Stomach (tissue), 9 donors: Measurements from ENCODE around the gene CELF2. TPM values are rescaled to one million over a fixed set of nuclear protein-coding genes. Genes with fewer than 3 reads are reported as not detected.

Experiments
- DNase-seq, 2 donors: peaks; one replicate each; pipeline versions ENCODE4 v3.0.0 to v3.0.0-alpha.2; 2013 to 2019
- H3K27ac ChIP-seq, 5 donors: fragments of 200-600 bp in 4 of 5; sonication (generic) in 4 of 5; one replicate each; pipeline ENCODE4 v1.5.1; 2013 to 2019; ENCODE audit warnings: mild to moderate bottlenecking in 1 of 5, moderate library complexity in 1 of 5
- H3K27me3 ChIP-seq, 3 donors: fragments of 200-600 bp; sonication (generic); one replicate each; pipeline ENCODE4 v1.5.1; 2017 to 2019; ENCODE audit warnings: mixed run types in 1 of 3
- H3K36me3 ChIP-seq, 4 donors: fragments of 200-600 bp; sonication (generic); 1 replicate in 3 of 4; 2 replicates in 1 of 4; pipeline ENCODE4 v1.5.1; 2016 to 2019
- H3K4me1 ChIP-seq, 4 donors: fragments of 200-600 bp; sonication (generic); one replicate each; pipeline ENCODE4 v1.5.1; 2016 to 2019
- H3K4me3 ChIP-seq, 4 donors: fragments of 200-600 bp; sonication (generic) in 3 of 4; one replicate each; pipeline ENCODE4 v1.5.1; 2016 to 2019; ENCODE audit warnings: mild to moderate bottlenecking in 1 of 4
- H3K9me3 ChIP-seq, 4 donors: fragments of 200-600 bp; sonication (generic); one replicate each; pipeline ENCODE4 v1.5.1; 2016 to 2019
- EP300 ChIP-seq: sonication (generic); formaldehyde crosslinking; IDR thresholded peaks from one replicate; pipeline ENCODE4 v1.6.1; 2017; ENCODE audit warnings: antibody characterized with exemption
- POLR2A ChIP-seq, 4 donors: fragments of 450-650 bp; IDR thresholded peaks; one replicate each; pipeline ENCODE4 v1.6.1; 2016; ENCODE audit warnings: antibody characterized with exemption in 4 of 4, control low read depth in 2 of 4, mild to moderate bottlenecking in 1 of 4, moderate library complexity in 1 of 4
- POLR2AphosphoS5 ChIP-seq, 3 donors: sonication (generic); formaldehyde crosslinking; IDR thresholded peaks; one replicate each; pipeline ENCODE4 v1.6.1; 2016; ENCODE audit warnings: antibody characterized with exemption in 3 of 3
- WGBS, 5 donors: extraction: QIAGEN DNeasy Blood & Tissue Kit in 3 of 5; methylation state at CpG; one replicate each; pipeline versions ENCODE4 v1.1.5 to v1.1.7; 2013 to 2018; 5-methylcytosine and 5-hydroxymethylcytosine counted together
- intact Hi-C: fragments of 100-400 bp; cut with DNase I; formaldehyde crosslinking; loops from one replicate; pipeline ENCODE4 v1.15.1; 2023; ENCODE audit warnings: low total_unique reads
- polyA plus RNA-seq, 3 donors: library from polyadenylated mRNA; stranded (reverse); fragments of 200-250 nt; gene quantifications; one replicate each; pipeline ENCODE4 v1.2.3, GENCODE V29; 2013
- total RNA-seq, 5 donors: library from RNA; depleted of rRNA; stranded (reverse); fragments of >200 nt; gene quantifications; one replicate each; pipeline versions ENCODE4 v1.1.0 to v1.2.3, GENCODE V29; 2014 to 2016
- TF ChIP-seq, protein P1 (sequence below), 7 experiments: fragments of 450-650 bp in 4 of 7; fragments of 200-600 bp in 3 of 7; sonication (generic) in 3 of 7; IDR thresholded peaks; one replicate each; pipeline ENCODE4 v1.5.1; 2016 to 2019; ENCODE audit warnings: antibody characterized with exemption in 7 of 7, control low read depth in 2 of 7, mild to moderate bottlenecking in 1 of 7
- donor health status: healthy with polysubstance abuse.
- donor health status: Bipolar disorder and iron deficiency.
- donor health status: healthy.

CELF2 gene
- total and polyA plus RNA-seq, 8 donors = 3.9 to 65.3 (median 36.1) TPM

DNA sequence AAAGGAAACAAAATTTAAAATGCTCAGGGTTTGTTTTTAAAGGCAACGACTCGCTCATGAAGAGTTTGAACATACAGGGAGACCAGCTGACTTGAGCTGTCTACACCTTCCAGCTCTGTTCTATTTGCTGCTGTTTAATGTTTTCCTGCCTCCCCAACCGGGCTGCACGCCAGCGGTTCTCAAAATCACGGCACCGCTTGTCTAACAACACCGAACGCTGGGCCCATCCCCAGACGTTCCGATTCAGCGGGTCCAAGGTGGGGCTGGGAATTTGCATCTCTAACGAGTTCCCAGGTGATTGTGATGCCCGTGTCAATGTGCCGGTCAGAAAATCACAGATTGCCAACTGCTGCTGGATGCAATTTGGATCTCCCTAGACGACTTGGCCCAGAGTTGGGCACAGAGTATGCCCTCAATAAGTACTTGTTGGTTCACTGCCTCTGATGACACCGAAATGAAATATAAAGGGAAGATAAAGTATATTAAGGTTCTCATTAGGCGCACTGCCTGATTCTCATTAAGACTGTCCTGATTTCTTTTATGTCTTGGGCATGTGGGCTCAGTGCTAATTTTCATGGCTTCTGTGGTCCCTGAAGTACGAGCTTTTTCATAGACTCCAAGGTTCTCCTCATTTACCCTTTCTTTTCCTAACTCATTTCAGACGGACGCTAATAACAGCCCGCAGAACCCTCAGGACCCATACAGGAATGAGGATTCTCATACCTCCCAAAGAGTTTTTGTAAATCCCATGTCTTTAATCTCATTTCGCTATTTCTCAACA lies 28.5 kb downstream of the CELF2 start:
- no peak for DNase-seq
- 84 to 90% (median 87%) methylated on average over 23 of the region's 23 CpGs for WGBS, 5 donors
- Histone ChIP-seq H3K4me3 (no peak overlapping the region), H3K27me3 (no peaks in the 10 kb centered on the region), H3K36me3 (peaks cover 0 to 6% (median 0%) of the 10 kb centered on the region in 4 donors), H3K9me3 (no peaks in the 10 kb centered on the region), H3K27ac (peak overlapping the region in 1 of 5 donors; percentile 39), H3K4me1 (peaks cover 0 to 44% (median 18%) of the 10 kb centered on the region in 4 donors)
- intact Hi-C loops = no loop called here
- TF ChIP-seq EP300 = no peak
- TF ChIP-seq, protein P1, sequence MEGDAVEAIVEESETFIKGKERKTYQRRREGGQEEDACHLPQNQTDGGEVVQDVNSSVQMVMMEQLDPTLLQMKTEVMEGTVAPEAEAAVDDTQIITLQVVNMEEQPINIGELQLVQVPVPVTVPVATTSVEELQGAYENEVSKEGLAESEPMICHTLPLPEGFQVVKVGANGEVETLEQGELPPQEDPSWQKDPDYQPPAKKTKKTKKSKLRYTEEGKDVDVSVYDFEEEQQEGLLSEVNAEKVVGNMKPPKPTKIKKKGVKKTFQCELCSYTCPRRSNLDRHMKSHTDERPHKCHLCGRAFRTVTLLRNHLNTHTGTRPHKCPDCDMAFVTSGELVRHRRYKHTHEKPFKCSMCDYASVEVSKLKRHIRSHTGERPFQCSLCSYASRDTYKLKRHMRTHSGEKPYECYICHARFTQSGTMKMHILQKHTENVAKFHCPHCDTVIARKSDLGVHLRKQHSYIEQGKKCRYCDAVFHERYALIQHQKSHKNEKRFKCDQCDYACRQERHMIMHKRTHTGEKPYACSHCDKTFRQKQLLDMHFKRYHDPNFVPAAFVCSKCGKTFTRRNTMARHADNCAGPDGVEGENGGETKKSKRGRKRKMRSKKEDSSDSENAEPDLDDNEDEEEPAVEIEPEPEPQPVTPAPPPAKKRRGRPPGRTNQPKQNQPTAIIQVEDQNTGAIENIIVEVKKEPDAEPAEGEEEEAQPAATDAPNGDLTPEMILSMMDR (IDR thresholded peaks at IDR 0.05) = no peak
- no peak for TF ChIP-seq POLR2A (IDR thresholded peaks at IDR 0.05)
- no peak for TF ChIP-seq POLR2AphosphoS5 (IDR thresholded peaks at IDR 0.05)

DNA sequence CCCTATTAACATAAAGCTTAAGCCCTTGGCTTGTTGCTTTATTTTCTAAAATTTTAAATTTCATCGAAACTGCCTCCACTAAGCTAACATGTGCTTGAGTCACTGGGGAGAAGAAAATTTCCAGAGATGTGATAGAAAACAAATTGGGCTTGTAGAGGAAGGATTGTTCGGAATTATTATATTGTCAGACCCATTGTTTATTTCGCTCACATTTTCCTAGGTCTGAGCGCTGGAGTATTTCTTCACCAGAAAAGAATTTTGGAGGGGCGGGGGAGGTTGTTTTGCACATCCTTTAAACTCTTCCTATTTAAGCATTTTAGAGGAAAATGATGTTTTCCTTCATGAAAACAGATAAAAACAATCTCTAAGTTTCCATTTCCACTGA lies 29.1 kb downstream of the CELF2 start:
- peaks cover 0 to 47% (median 18%) of the 10 kb centered on the region in 4 donors for H3K4me1 ChIP-seq
- H3K4me3 ChIP-seq = no peak overlapping the region
- no peak overlapping the region for H3K27ac ChIP-seq
- no peaks in the 10 kb centered on the region for H3K9me3 ChIP-seq
- WGBS, 5 donors = 79 to 92% (median 87%) methylated on average over 5 of the region's 5 CpGs
- TF ChIP-seq POLR2AphosphoS5 (IDR thresholded peaks at IDR 0.05) (no peak), EP300 (no peak), POLR2A (IDR thresholded peaks at IDR 0.05) (no peak)
- TF ChIP-seq, protein P1 (IDR thresholded peaks at IDR 0.05) = no peak
- peak in 1 of 2 donors; percentile 14 for DNase-seq
- no peaks in the 10 kb centered on the region for H3K27me3 ChIP-seq
- intact Hi-C loops = no loop called here
- H3K36me3 ChIP-seq = peaks cover 0 to 6% (median 0%) of the 10 kb centered on the region in 4 donors

DNA sequence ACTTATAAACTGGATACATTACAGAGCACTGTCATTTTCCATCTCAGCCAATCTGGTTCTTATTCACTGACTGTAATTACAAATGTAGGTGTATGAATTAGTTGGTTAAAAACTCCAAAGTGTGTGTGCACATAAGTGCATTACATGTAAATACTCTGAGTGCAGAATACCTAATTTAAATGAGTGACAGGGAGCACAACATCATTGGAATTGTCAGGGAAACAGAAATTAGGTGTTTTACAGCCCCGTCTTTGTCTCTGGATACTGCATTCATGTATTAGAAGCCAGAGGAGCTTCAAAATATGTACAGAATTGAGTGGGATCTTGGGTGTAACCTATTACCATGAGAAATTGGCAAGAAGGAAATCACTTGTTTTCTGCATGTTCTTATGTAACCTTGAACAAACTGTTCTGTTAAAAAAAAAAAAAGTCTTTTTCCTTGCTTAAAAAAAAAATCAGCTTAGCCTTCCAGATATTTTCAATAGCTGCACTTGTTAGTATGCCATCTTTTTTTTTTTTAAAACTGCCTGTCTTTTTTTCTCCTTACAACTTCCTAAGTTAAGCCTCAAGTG lies 31.1 kb downstream of the CELF2 start:
- Histone ChIP-seq H3K9me3 (no peaks in the 10 kb centered on the region), H3K27ac (peak overlapping the region in 1 of 5 donors; percentile 12), H3K27me3 (no peaks in the 10 kb centered on the region), H3K4me1 (peaks cover 0 to 47% (median 18%) of the 10 kb centered on the region in 4 donors), H3K4me3 (no peak overlapping the region), H3K36me3 (peaks cover 0 to 1% (median 0%) of the 10 kb centered on the region in 4 donors)
- intact Hi-C loops = no loop called here
- DNase-seq = peak in 1 of 2 donors; percentile 19
- TF ChIP-seq, protein P1 (IDR thresholded peaks at IDR 0.05) = no peak
- TF ChIP-seq POLR2A (IDR thresholded peaks at IDR 0.05) = no peak
- no peak for TF ChIP-seq POLR2AphosphoS5 (IDR thresholded peaks at IDR 0.05)
- TF ChIP-seq EP300 = no peak
- WGBS, 5 donors = 0 to 85% (median 63%) methylated on average over 1 of the region's 1 CpG

DNA sequence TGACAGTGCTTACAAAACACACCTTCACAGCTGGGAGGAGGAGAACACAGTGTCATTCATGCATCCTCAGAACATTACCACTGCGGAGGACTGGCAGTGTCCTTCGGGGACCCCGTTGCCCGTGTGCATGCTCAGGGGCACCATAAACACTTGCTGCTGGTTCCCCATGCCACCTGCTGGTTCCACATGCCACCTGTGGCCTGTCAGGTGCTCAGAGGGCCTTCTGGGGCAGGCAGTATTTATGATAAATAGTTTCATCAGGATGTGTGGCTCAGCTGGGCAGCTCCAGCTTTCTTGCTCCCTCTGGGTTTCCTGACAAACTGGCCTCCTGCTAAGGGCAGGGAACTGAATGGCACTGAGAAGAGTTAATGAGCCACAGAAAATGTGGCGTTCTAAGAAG lies 32.1 kb downstream of the CELF2 start:
- peaks cover 0 to 47% (median 18%) of the 10 kb centered on the region in 4 donors for H3K4me1 ChIP-seq
- no peaks in the 10 kb centered on the region for H3K9me3 ChIP-seq
- no peak overlapping the region for H3K27ac ChIP-seq
- H3K36me3 ChIP-seq = no peaks in the 10 kb centered on the region
- DNase-seq = no peak
- 83 to 92% (median 86%) methylated on average over 4 to 5 of the region's 5 CpGs for WGBS, 5 donors
- H3K4me3 ChIP-seq = no peak overlapping the region
- no peaks in the 10 kb centered on the region for H3K27me3 ChIP-seq
- TF ChIP-seq POLR2A (IDR thresholded peaks at IDR 0.05) = no peak
- TF ChIP-seq, protein P1 (IDR thresholded peaks at IDR 0.05) = no peak
- no peak for TF ChIP-seq POLR2AphosphoS5 (IDR thresholded peaks at IDR 0.05)
- TF ChIP-seq EP300 = no peak
- intact Hi-C loops = no loop called here
